ENCODE data around the gene MEG3. TPM values are rescaled to one million over a fixed set of nuclear protein-coding genes. Genes with fewer than 3 reads are reported as not detected.

MEG3 gene
- total RNA-seq, 2 experiments from 2014 or later, result not detected

- CTCF ChIA-PET (ENCODE audit: unreplicated experiment), result no interaction called here
- no peak for DNase-seq (ENCODE audit: low spot score)
- Histone ChIP-seq H3K4me1 (ENCODE audit: insufficient read depth, low read length, poor library complexity, severe bottlenecking) (no peaks in the 10 kb centered on the region), H3K27ac (ENCODE audit: low read depth, low read length, poor library complexity, severe bottlenecking) (no peak overlapping the region), H4K20me1 (ENCODE audit: insufficient read depth, low read length) (no peaks in the 10 kb centered on the region), H3K4me2 (ENCODE audit: low read length) (no peak overlapping the region), H3K9me3 (ENCODE audit: low read length) (no peaks in the 10 kb centered on the region), H2AFZ (ENCODE audit: low read length) (no peak overlapping the region), H3K4me3 (ENCODE audit: low read depth, low read length, poor library complexity, severe bottlenecking) (no peak overlapping the region), H3K9me2 (ENCODE audit: insufficient read depth, low read length) (no peaks in the 10 kb centered on the region), H3K79me2 (ENCODE audit: insufficient read depth, low read depth, low read length) (no peaks in the 10 kb centered on the region), H3K36me3 (ENCODE audit: insufficient read depth, low read length) (no peaks in the 10 kb centered on the region)
- no peak for TF ChIP-seq CTCF (conservative IDR thresholded peaks at IDR 0.05; ENCODE audit: low read length)
- TF ChIP-seq EZH2phosphoT487 (IDR thresholded peaks at IDR 0.05; ENCODE audit: borderline replicate concordance, low read depth, low read length), result no peak
- BruUV-seq (replicated peaks), result no TSS peak
- intact Hi-C loops (cut with micrococcal nuclease; ENCODE audit: unreplicated experiment), result no loop called here
- POLR2A ChIA-PET, result no interaction called here
Observed at GRCh38 chr14:100871234-100872186, 45.6 kb downstream of the MEG3 start.

DNA sequence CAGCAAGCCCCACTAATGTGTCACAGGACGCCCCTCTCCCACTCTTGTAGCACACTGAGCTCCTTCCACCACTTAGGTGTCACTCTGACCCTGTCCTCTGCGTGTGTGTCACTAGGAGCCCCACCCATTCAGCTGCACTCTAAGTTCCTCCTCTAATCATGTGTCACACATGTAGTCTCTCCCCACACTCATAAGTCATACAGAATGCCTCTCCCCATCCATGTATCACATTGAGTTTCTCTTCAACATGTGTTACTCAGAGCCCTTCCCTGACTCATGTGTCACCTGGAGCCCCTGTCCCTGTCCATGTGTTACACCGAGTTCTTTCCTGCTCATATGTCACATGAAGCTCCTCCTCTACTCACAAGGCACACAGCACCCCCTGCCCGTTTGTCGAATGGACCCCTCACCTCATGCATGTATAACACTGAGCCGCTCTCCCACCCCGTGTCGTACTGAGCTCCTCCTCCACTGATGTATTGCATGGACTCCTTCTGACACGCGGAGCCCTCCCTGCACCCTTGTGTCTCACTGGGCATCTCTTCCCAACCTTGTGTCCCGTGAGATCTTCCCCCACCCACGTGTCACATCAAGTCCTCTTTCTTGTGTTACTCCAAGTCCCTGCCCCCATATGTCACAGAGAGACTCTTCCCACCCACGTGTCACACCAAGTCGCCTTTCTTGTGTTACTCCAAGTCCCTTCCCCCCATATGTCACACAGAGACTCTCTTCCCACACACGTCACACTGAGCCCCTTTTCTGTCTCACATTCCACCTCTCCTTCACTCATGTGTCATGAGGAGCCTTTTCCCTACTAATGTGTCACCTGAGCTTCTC lies 46.6 kb downstream of the MEG3 start:
- Histone ChIP-seq H2AFZ (ENCODE audit: low read length) (no peak overlapping the region), H3K9me3 (ENCODE audit: low read length) (no peaks in the 10 kb centered on the region), H3K4me3 (ENCODE audit: low read depth, low read length, poor library complexity, severe bottlenecking) (no peak overlapping the region), H4K20me1 (ENCODE audit: insufficient read depth, low read length) (no peaks in the 10 kb centered on the region), H3K79me2 (ENCODE audit: insufficient read depth, low read depth, low read length) (no peaks in the 10 kb centered on the region), H3K4me1 (ENCODE audit: insufficient read depth, low read length, poor library complexity, severe bottlenecking) (no peaks in the 10 kb centered on the region), H3K36me3 (ENCODE audit: insufficient read depth, low read length) (no peaks in the 10 kb centered on the region), H3K9me2 (ENCODE audit: insufficient read depth, low read length) (no peaks in the 10 kb centered on the region), H3K4me2 (ENCODE audit: low read length) (no peak overlapping the region), H3K27ac (ENCODE audit: low read depth, low read length, poor library complexity, severe bottlenecking) (no peak overlapping the region)
- POLR2A ChIA-PET, result no interaction called here
- intact Hi-C loops (cut with micrococcal nuclease; ENCODE audit: unreplicated experiment), result no loop called here
- TF ChIP-seq EZH2phosphoT487 (IDR thresholded peaks at IDR 0.05; ENCODE audit: borderline replicate concordance, low read depth, low read length), result no peak
- TF ChIP-seq CTCF (conservative IDR thresholded peaks at IDR 0.05; ENCODE audit: low read length), result no peak
- no TSS peak for BruUV-seq (replicated peaks)
- CTCF ChIA-PET (ENCODE audit: unreplicated experiment), result no interaction called here
- no peak for DNase-seq (ENCODE audit: low spot score)

All from OCI-LY7 (cell line).